Measurements from ENCODE around the gene ITGB1.

The ITGB1 gene

DNA sequence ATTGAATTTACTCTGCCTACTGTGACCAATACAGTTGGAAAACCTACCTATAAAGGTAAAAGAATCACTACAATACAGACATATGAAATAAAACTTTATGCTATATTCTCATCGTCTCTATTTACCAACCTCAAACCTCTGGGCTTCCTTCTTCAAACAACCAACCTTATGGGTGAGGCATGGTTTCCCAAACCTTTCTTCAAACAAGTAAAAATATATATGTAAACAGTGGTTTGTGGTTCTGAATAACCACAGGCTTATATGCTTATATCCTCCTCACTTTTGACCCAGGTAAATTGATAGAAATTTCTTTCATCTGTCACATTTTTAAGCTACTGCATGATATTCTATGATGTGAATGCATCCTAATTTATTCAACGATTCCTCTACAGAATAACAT is 103.6 kb downstream of the ITGB1 start:
- DNase-seq (ENCODE audit: low read depth) = no peak
- TF ChIP-seq, protein P1, sequence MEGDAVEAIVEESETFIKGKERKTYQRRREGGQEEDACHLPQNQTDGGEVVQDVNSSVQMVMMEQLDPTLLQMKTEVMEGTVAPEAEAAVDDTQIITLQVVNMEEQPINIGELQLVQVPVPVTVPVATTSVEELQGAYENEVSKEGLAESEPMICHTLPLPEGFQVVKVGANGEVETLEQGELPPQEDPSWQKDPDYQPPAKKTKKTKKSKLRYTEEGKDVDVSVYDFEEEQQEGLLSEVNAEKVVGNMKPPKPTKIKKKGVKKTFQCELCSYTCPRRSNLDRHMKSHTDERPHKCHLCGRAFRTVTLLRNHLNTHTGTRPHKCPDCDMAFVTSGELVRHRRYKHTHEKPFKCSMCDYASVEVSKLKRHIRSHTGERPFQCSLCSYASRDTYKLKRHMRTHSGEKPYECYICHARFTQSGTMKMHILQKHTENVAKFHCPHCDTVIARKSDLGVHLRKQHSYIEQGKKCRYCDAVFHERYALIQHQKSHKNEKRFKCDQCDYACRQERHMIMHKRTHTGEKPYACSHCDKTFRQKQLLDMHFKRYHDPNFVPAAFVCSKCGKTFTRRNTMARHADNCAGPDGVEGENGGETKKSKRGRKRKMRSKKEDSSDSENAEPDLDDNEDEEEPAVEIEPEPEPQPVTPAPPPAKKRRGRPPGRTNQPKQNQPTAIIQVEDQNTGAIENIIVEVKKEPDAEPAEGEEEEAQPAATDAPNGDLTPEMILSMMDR (IDR thresholded peaks at IDR 0.05; ENCODE audit: control insufficient read depth, insufficient read depth, low read depth, low read length, missing control alignments) = no peak
- H3K4me3 ChIP-seq (ENCODE audit: control insufficient read depth, low read depth, low read length) = no peak overlapping the region

DNA sequence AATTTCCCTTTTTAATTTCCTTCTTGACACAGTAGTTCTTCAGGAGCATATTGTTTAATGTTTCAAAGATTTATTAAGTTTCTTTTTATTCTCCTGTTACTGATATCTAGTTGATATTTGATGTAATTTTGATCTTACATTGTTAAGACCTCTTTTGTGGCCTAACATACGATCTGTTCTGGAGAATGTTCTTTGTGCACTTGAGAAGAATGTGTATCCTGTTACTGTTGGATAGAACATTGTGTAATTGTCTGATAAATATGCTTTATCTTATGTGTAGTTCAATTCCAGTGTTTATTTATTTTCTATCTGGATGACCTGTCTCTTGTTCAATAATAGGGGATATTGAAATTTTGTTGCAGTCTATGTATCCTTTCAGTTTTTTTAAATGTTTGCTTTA is 106.7 kb downstream of the ITGB1 start:
- no peak overlapping the region for H3K4me3 ChIP-seq (ENCODE audit: control insufficient read depth, low read depth, low read length)
- DNase-seq (ENCODE audit: low read depth) = no peak
- TF ChIP-seq, protein P1 (IDR thresholded peaks at IDR 0.05; ENCODE audit: control insufficient read depth, insufficient read depth, low read depth, low read length, missing control alignments) = no peak
